GM19099 (cell line): Measurements from ENCODE around the gene CYB5A.

Experiments used
- POLR2A ChIP-seq: IDR thresholded peaks from 3 replicates; pipeline ENCODE4 v1.6.1; 2011; ENCODE audit warnings: low read depth; ENCODE audit not compliant: insufficient read length; ENCODE audit errors: extremely low read depth

The CYB5A gene

DNA sequence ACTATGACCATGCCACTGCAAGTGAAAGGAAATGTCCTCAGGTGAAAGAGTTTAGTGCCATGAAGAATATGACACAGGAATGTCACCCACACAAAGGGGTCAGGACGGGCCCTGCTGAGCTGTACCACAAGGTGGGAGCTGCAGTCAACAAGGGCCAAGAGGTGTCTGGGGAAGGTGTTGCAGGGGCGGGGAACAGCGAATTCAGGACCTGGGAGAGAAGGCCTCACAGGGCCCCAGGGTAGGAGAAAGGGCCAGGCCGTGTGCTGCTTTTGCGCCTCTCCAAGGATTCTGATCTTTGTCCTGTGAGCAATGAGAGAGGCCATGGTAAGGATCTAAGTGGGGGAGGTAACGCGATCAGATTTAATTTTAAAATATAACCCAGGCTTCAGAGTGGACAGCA, 23.6 kb downstream of the CYB5A start:
- no peak for TF ChIP-seq POLR2A

DNA sequence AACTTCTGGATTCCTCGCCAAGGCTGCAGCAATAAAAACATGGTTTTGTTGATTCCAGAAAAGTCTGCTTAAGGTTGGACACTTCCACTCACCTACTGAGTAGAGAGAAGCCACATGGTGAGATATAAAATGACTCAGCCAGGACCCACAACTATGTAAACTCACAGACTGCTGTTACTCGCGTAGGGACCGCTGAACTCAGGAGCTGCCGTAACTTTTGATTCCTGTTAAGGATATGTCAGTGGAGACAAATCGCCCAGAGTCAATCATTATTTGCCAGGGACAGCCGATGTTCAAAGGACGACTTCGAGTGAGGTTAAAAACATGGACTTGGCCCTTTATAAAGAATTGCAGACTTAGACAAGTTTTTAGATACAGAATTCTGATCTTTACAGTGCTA, 25.6 kb downstream of the CYB5A start:
- TF ChIP-seq POLR2A: no peak

DNA sequence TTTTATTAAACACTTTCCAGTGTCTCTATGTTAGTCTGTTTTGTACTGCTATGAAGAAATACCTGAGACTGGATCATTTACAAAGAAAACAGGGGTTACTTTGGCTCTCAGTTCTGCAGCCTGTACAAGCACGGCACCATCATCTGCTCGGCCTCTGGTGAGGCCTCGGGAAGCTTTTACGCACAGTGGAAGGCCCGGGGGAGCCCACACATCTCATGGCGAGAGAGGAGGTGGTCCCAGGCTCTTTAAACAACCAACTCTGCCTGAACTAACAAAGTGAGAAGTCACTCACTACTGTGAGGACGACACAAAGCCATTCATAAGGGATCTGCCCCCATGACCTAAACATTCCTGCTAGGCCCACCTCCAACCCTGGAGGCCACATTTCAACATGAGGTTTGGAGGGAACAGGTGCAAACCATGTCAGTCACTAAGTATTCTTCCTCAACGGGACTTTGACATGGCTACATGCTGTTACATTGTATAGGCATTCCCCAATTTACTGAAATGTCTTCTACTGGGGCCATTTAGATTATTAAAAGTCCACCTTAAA, 26.1 kb downstream of the CYB5A start:
- TF ChIP-seq POLR2A: no peak

DNA sequence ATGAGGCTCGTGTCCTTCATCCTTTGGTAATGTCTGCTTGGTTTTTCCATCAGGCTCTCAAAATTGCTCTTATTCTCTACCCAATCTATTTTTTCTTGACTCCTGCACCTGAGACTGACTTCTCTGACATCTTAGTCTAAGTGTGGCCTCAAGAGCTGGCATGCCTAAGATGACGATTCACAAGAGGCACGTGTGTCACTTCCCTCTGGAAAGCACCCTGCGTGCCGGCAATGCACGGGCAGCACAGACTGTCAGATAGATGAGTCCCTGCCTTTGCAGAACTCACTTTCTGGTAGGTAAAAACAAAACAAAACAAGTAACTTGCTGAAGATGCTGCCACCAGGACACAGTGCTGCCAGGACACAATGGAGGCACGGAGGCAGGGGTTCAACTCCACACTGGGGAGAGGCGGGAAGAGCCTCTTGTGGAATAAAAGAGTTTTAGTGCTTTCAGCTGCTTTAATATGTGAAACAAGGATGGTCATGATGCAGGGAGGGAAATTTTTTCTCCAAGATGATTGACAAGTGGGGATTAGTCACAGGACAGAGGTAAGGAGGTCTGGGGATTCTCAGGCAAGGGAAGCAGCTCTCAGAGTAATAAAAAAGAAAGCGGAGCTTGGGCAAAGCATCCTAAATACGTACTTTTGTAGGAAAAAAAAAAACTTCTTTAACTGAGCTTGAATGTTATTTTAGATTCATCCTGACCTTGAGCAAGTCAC, 27.3 kb downstream of the CYB5A start:
- TF ChIP-seq POLR2A: no peak

DNA sequence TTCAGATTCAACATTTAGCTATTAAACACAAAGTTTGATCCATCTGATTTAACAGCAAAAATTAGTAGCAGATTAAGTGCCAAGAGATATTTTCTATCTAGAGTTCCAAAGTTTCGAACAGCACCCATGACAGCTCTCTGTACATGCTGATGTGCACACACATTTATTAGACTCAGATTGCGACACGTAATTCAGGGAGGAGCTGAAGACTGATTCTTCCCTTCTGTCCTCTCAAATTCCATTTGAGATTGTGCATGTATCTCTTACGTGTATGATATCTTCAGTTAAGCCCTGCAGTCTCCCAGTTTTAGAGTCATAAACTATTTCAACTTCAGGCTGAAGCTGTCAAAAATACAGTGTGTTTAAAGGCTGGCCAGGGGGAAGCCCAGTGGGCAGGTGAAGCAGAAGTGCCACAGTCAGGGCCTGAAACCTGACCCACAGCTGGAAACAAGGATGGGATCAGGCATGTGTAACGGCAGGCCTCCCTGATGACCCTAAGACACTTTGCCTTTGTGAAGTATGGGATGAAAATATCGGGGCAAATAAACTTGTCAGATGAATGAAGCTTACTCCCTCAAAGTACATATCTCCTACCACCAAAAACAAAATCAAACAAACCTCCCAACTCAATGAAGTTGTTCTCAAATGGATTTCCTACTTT, 30.6 kb downstream of the CYB5A start:
- no peak for TF ChIP-seq POLR2A

DNA sequence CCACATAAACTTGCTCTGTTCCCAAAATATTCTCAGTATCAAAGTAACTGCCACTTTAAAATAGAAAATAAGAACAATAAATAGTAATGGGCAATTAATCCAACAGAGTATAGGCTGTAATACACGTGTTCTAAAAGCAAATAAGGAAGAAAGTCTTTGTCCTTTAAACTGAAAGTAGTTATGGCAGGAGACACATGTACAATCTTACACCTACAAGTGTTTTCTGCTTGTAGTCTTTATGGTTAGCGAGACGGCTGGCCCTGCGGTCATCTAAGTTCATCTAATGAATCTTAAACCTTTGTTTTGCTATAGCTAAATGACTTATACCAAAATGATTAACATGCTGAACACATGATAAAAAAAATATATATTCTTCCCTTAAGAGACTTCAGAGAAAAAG, 32.4 kb downstream of the CYB5A start:
- TF ChIP-seq POLR2A: no peak

DNA sequence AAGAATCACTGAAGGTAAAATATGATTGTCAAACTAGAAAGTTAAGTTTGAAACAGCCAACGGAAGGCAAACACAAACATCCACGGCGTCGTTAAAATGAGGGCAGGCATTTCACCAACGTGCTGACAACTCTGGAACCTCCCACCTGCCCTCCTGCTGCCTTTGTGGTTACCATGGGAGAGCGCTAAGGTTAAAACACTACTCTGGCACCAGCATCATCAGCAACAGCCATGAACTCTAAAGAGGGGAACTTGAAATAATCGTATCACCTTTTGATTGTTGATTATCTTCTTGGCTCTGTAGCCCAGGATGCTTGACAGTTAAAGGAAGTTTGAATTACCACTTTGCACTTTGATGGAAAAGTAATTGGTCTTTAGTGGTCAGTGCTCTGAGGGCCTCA, 34.7 kb downstream of the CYB5A start:
- TF ChIP-seq POLR2A: no peak

DNA sequence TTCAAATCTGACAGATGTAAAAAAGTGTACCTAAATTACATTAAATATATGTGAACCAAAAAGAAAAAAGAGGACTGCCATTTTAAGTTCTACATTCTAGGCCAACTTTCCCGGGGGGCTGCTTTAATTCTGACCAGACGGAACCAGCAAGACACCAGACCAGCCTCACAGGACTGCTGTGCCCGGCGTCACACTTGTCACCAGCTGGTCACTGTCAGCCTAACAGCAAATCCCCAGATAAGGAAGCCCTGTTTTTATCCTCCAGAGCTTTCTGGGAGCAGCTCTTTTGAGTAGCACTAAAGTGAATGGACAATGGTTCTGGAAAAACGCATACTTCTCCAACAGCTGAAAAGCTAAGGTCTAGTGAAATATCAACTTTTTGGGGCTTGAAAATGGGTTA, 35.6 kb downstream of the CYB5A start:
- no peak for TF ChIP-seq POLR2A

DNA sequence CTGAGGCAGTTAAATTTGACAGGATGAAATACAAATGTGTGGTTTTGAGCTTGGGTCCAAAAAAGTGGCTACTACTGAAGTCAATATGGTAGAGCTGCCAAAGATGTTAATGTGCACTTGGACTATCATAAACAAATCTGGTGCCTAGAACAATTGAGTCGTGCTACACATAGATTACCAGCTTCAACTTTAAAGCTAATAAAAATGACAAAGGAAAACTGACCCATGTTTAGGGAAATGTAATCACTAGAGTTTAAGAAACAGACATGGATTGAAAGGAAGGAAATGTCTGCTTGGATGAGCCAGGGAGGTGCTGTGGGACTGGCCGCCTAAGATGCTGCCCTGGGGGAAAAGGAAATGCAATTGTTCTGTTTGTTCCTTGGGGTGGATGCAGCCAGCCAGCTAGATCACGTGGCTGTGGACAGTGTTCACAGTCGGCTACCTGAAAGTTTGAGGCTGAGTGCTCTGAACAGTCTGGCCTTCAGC, 36.6 kb downstream of the CYB5A start:
- TF ChIP-seq POLR2A: no peak

DNA sequence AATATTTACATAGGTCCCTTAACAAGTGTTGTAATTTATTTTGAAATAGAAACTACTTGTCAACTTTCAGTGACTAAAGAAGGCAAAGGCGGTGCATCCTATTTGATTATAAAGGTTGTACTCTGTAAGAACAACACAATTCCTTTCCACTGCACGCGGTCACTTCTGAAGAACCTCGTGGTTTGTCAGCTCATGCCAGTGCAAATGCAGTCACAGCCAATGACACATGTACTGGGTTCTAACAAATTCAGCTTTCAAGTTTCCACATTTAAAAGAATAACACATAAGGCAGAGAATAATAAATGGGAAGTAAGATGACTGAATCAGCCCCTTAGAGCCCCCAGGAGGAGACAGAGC, 39.7 kb downstream of the CYB5A start:
- no peak for TF ChIP-seq POLR2A

DNA sequence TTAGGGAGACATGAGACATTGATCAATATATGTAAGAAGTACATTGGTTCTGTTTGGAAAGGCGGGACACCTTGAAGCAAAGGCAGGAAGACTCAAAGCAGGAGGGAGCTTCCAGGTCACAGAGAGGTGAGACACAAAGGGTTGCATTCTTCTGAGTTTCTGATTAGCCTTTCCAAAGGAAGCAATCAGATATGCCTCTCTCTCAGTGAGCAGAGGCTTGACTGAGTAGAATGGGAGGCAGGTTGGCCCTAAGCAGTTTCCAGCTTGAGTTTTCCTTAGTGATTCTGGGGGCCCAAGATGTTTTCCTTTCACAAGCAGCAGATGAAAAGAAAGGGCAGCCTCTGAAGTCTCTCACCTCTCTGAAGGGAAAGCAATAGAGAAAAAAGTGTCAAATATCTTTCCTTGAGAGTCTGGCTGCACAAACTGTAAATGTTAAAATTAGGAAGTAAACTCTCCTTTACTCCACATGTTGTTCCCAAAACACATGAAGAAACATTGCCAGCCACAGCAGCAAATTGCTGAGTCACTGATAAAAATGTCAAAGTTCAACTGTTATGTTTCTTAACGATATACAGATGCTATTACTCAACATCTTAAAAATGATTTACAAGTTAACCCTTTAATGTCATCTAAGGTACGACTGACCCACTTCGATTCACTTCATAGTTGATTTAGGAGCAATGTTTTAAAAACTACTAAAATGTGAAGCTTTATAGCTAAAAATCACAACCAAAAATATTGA, 40.3 kb downstream of the CYB5A start:
- no peak for TF ChIP-seq POLR2A

DNA sequence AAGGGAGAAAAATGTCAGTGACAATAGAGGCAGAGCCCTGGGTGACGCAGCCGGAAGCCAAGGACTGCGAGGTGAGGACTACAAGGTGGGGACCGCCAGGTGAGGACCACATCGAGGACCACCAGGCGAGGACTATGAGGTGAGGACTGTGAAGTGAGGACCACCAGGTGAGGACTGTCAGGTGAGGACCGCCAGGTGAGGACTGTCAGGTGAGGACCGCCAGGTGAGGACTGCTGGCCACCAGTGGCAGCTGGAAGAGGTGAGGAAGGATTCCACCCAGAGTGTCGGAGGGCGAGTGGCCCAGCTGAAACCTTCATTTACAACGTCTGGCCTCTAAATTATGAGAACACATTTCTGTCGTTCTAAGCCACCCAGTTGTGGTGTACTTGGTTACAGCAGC, 41.6 kb downstream of the CYB5A start:
- no peak for TF ChIP-seq POLR2A

DNA sequence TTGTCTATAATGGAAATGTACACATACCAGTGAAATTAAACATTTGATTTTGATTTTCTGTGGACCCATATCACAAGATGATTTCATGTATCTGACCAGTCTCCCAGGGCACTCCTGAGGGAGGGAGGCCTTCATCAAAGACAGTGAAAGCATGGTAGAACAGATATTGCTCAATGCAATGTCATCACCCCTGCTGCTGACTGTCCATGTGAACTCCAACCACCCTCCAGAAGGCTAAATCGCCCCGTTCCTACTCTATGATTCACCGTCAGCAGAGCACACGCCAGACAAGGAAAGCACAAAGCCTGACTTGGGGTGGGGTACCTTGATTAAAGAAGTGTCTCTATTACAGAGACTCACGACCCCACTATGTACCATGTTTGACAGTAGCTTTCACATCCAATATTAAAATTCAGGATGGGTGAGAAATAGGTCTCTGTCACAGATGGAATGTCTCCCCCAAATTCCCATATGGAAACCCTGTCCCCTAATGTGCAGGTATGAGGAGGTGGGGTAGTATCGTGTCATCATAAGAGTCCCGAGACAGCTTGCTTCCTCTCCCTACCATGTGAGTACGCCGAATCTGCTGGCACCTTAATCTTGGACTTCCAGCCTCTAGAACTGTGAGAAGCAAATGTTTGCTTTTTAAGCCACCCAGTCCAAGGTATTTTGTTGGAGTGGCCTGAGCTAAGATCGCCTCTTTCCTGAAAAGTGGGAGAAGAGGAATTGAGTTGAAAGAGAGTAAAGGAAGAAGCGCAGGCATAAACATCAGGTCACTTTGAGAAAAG, 42.4 kb downstream of the CYB5A start:
- TF ChIP-seq POLR2A: no peak

DNA sequence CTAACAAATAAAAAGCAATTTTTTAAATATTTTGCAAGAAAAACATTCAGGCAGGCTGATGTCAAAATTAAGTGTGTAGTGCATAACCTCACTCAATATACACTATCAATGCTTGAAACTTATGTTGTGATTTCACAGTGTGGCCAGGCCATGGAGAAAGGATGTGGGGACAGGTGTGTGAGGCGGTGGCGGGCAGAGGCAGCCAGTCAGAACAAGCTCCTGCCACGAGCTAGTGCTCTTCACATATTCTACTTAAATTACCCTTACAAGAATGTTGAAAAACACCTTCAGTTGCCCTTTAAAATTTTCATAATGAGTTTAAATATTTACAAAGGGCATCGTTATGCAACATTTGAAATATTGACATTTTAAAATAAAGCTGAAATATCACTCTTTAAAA, 43.2 kb downstream of the CYB5A start:
- TF ChIP-seq POLR2A: no peak

DNA sequence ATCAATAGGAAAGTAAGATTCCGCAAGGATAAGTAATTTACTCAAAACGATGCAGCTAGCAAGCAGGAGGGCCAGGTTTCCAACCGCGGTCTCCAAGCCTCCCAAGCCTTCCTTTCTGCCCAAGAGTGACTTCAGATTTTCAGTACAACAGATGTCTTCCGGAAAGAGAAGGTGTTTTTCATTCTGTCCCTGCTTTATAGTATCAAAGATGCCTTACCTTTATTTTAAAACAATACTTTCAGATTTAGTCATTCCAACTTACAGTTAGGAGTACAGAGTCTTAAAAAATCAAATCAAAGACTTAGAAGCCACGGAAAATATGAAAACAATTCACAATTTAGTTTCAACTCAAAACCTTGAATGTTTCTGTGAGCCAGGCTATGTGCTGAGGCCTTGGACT, 43.6 kb downstream of the CYB5A start:
- no peak for TF ChIP-seq POLR2A
